Forelimb muscle (tissue), 1 donor: ENCODE results near the gene LIX1. TPM values are rescaled to one million over a fixed set of nuclear protein-coding genes. Genes with fewer than 3 reads are reported as not detected.

ENCODE experiments used
- DNase-seq: peaks from one replicate; pipeline ENCODE4 v3.0.0-alpha.2; 2013; ENCODE audit warnings: low read depth
- polyA plus RNA-seq: library from polyadenylated mRNA; unstranded; fragments of 120-200 nt; gene quantifications from one replicate; pipeline ENCODE4 v1.2.1, GENCODE V29; 2013; ENCODE audit not compliant: insufficient read length

LIX1 gene
- polyA plus RNA-seq, 1 donor, result 4.2 TPM

DNA sequence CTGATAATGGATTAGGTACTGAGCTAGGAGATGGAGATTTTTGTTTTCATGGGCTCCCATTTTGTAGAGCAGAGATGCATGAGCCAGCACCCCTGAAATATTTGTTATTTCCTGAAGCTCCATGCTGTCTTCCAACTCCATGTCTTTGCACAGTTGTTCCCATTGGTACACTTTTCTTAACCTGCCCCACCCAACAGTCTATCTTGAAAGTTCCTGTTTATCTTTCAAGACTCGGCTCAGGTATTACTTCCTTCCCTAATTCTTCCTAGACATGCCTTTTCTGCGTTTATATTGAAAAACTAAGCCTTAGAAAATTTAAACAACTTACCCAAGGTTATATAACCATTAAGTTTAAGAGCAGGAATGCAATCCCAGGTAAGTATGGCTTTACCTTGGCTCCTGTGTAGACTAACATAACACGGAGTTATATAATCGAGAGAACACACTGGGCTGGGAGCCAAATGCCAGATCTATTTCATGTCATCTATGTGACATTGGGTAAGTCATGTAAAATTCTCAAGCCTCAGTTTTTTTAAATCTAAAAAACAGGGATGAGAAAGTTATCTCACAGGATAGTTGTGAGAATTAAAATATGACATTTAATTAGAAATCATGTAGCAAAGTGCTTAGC, 67.4 kb downstream of the LIX1 start:
- DNase-seq, result no peak

DNA sequence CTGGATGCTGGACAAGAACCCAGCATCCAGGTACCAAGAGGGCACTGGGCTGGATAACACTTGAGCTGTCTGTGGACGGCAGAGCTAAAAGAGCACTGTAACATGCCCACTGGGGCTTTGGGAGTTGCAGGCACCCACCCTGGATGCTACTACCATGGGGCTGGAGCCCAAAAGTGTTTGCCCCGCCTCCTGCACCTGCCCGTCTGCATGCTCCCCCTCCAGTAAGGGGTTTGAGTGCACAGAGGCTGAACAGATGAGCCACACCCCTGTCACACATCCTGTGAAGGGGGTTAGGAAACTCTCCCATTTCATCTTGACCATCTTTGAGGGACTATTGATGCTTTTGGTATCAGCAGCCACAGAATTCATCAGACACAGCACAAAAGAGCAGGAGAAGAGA, 69.0 kb downstream of the LIX1 start:
- DNase-seq, result no peak

DNA sequence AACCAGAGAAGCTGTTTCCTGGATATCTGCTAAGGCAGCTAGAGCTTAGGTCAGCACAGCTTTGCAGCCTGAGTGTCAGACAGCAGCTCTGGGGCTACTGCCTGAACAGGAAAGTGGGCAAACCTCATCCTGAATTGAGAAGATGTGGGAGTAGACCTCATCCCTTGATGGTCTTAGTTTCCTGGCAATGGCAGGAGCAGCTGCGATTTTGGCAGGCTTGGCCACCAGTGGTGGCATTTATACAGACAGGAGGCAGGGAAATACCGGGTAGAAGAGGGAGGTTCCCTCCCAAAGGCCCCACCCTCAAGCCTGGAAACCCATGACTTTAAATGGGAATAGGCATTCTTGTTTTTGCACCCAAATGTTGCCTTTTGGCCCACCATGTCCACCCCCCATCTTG, 69.7 kb downstream of the LIX1 start:
- no peak for DNase-seq

DNA sequence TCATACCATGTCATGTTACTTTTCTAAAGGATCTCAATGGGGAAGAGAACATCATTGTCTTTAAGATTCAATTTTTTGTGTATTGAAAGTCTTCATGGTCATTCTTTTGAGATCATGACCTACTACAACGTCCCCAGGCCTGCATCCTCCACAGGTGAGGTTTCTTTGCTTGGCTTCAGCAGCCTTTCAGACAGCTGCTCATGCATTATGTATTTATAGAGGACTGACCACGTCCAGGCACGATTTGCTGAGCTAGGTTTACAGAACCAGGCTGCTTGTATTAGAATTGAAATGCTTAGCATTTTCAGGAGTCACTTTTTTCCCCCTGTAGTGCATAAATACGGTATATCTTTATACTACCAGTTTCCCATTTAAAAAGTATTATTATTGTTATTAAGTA, 70.4 kb downstream of the LIX1 start:
- DNase-seq, result no peak

DNA sequence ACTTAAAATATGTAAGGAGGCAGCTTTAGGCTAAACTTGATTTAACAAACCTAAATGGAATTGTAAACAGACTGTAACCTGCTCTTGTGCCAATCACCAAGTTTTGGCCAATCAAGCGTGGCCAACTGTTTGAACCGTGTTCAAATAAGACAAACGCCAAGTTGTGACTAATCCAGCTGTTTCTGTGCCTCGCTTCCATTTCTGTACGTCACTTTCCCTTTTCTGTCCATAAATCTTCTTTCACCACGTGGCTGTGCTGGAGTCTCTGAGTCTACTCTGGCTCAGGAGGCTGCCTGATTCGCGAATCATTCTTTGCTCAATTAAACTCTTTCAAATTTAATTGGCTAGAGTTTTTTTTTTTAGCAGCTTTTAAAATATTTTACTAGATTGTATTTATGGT, 71.3 kb downstream of the LIX1 start:
- DNase-seq, result peak; percentile 38

DNA sequence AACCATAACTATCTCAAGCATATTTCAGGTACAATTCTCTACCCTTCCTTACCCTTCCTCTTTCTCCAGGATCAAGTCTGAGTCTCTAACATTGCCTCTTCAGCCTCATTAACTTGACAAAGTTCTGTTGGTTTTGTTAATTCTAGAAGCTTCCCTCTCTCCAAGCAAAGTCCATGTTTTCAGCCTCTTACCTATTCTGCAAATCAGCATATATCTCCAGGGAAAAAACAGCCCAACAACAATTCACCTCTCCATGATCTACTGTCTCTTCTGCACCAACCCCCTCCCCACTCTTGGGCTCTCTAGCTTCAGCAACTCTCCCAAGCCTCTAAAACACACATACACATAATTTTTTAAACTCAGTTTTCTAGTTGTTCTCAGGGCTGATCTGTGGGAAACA, 72.2 kb downstream of the LIX1 start:
- DNase-seq, result no peak

DNA sequence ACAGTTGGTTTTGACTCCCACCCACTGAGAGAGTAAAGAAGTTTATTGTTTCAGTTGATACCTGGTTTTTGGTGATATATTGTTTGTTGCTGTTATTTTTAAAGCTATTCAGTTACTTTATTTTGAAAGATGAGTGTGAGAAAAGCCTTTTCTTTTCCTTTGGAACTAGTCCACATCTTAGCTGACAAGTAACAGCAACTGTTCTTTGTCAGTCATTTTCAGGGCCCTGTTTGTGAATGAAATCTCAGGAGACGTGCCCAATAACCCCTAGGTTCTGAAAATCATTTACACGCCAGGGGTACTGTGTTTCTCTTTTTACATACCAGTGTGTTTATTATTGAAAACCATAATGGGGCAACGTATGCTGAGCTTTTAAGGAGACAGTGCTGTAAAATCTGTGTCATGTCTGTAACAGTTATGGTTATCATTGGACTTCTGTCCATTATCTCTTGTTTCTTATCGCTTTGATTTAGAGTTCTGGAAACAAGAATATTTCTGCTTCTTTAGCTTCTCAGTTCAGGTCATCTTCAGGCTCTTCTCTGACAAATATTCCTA, 75.0 kb downstream of the LIX1 start:
- no peak for DNase-seq

DNA sequence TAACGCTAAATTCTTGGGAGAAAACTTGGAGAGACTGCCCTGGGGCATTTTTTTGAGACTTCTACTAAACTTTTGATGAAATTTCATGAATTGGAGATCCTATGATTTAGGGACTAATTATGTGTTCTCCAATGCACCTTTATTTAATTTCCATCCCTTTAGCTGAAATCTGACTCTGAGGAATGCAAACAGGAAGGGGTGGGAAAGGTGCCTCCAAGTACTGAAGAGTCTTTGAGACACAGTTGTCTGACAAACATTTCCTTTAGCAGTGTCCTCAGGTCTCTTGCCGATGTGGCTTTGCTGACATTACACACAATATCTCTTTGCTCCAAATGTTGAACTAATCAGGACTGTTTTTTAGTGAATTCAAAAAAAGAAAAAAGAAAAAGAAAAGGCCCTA, 76.9 kb downstream of the LIX1 start:
- no peak for DNase-seq

DNA sequence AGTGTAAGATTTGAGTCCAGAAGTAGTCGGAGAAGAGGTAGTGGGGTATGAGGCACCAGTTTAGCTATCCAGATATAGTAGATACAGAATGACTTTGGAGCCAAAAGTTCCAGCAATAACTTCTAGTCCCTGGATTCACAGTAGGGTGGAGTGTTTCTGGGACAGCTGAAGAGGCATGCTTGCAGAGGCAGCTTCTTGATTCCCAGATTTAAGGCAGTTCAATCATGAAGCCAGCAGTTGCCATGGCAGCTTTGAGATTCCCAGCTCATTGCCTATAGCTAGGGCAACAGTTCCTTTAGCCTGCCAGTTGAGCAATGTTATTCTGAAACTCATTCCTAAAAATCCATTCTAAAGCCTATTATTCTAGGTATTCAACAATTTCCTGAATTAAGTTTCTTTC, 79.2 kb downstream of the LIX1 start:
- no peak for DNase-seq

DNA sequence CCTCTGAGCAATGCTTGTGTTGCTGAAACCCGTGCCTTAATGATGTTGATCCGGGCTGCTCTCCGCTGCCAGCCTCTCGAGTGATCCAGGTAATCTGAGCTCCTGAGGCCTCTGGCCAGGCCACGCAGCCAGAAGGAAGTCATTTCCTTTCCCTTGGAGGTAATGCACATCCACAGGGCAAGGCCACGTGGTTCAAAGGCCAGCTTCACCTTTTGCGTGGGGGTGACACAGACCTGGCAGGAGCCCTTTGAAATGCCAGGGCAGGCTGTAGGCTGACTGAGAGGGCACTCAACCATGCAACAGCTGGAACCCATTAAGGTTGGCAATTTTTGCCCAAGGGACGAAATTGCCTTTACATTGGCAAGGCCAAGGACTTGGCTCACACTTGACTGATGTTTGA, 80.4 kb downstream of the LIX1 start:
- DNase-seq, result no peak

DNA sequence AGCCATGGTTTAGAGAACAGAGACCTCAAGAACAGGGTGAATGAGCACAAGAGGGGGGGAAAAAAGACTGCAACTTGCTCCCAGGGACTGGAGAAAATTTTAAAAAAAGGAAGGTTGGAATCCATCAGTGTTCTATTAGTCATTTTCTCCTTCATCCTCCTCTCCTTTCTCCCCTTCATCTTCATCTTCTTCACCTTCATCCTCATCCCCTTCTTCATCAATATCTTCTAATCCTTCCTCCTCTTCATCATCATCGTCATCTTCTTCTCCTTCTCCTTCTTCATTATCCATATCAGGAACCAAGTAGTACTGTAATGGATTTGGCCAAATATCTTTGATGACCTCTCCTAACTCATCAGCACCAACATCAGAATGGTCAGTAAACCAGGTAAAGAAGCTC, 86.1 kb downstream of the LIX1 start:
- no peak for DNase-seq

DNA sequence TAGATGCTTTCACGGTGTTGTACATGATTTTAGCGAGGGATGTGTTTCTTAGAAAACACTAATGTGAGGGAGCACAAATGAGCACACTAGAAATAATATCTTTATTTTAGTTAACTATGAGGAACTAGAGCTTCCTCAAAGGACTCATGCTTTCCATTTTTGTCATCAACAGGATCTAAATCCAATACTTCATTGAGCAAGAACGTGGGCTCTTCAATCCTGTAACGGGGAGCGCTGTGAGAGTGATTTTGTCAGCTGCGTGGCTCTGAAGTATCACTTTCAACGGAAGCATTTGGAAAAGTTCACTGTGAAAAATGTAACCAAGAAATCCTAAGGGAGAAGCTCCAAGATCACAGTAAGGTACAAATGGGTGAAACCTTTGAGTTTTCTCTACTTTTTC, 93.2 kb downstream of the LIX1 start:
- no peak for DNase-seq

DNA sequence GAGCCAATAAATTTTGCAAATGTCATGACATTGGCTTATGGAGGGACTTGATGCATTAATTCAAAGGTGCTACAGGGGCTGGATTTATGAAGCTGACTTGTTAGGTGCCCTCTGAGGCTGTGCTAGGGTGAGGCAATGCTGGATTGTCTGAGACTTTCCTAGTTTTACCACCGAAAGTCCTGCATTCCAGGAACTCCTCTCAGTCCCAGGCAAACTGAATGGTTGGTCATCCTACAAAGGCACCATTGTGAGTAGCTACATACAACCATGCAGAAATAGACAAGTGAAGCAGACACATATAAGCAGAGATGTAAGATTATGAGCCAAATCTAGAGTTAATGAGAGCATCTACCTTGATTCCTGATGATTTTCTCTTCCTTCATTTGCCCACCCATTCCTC, 95.3 kb downstream of the LIX1 start:
- DNase-seq, result no peak

DNA sequence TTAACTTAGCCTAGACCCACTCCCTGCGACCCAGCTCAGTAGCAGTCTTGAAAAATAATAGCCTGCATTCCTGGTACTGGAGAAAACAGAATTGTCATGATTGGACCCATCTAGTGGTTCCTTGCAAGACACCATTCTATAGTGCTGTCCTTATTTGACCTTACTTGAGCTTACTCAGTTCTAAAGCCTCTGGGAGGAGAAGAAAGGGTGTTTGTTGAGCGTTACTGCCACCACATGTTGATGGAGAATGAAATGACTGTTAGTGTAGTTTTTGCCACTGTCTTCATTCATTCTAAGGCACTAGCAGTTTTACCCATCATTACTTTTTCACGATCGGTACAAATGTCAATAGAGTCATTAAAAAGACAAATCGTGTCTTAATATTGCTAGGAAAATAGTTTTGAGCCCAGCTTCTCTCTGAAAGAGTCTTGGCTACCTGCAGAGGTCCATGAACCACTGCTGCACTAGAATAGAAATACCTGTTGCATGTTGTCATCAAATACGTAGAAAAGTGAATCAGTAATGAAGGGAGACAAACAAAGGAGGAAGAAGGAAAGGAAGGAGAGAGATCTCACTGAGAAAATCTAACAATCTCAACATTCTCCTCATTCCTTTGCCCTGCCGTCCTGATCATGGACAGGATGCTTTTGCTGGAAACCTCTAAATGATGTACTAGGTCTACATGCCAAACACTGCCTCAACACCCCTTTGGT, 96.0 kb downstream of the LIX1 start:
- no peak for DNase-seq

DNA sequence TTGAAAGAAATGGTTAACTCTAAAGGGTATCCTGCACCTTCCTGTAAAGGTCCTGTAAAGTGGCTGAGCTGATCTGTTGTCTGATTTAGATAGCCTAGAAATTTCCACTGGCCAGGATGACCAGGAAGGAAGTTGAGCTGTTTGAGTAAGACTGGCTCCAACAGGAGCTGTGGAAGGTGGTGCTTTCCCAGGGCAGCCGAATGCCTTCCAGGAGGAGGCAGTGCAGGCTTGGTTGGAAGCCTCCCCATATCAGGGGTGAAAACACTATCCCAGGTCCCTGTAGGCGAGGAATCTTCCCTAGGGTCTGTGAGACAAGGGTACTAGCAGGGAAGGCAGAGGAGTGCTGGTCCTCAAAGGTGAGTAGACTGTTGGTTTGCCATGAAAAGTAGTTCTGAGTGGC, 98.4 kb downstream of the LIX1 start:
- DNase-seq, result no peak

DNA sequence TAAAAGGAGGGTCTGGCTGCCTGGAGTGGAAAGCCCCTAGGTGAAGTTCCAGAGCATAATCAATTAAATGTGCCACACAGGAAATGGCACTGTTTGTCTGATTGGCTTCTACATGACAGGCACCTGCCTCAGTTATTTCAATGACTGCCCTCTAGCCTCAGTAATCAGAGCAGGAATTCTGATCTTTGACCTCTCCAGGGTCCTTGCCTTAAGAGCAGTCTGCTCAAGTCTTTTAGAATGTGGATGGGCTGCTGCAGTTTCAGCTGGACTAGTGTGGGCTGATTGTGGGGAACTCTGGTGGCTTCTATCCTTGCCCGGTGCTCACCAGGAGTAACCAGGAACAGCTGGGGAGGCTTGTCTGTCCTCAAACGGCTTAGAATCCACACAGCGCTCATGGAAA, 98.9 kb downstream of the LIX1 start:
- no peak for DNase-seq

DNA sequence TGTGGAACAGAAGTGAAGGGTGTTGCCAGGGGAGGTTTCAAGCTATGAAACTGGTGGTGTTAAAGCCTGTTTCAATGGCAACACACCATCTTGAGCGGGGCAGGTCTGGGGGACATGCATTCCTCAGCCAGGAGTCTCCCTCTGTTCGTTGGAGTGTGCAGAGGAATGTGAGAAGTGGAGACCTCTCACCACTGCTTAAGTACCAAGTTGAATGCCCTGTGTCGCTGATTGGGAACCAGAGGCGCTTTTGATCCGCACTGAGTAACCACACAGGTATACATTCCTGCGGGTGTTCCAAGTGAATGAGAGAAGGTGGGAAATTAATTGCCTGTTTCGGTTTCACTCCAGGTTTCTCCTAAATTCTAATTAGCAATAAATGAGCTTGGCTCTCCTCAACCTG, 99.4 kb downstream of the LIX1 start:
- DNase-seq, result no peak

Other genes with a start within 250 kb of the LIX1 start
- gene LNPEP, start 206.5 kb downstream of the LIX1 start, polyA plus RNA-seq, result 18.6 TPM
- gene RIOK2, start 40.6 kb upstream of the LIX1 start, polyA plus RNA-seq, result 37.6 TPM